Brain microvascular endothelial cell (primary cell): Measurements from ENCODE around the gene KRT15.
"Not testable (repeated sequence)": the region's sequence is repeated elsewhere in the genome, so short reads cannot be mapped to it uniquely, and the experiment has no call there.

Experiments used
- DNase-seq: peaks from one replicate; pipeline ENCODE4 v3.0.0-alpha.2; 2020
- H3K27ac ChIP-seq: fragments of 250-450 bp; sonication (Bioruptor Pico); 2 replicates; pipeline ENCODE4 v1.5.1; 2020; ENCODE audit warnings: mild to moderate bottlenecking, moderate library complexity
- H3K27me3 ChIP-seq: fragments of 250-450 bp; sonication (Bioruptor Pico); replicated peaks from 2 replicates; pipeline ENCODE4 v1.5.1; 2020; ENCODE audit warnings: mild to moderate bottlenecking
- H3K36me3 ChIP-seq: fragments of 250-450 bp; sonication (Bioruptor Pico); replicated peaks from 2 replicates; pipeline ENCODE4 v1.5.1; 2020; ENCODE audit warnings: mild to moderate bottlenecking
- H3K4me3 ChIP-seq: 2 replicates; pipeline ENCODE4 v1.5.1; 2011; ENCODE audit warnings: low read depth, mild to moderate bottlenecking, control low read depth, low read length, moderate library complexity
- CTCF ChIP-seq: IDR thresholded peaks from 2 replicates; pipeline ENCODE4 v1.5.1; 2011; ENCODE audit warnings: low read depth, mild to moderate bottlenecking, moderate library complexity, low read length, control low read depth, inconsistent platforms; ENCODE audit errors: missing control alignments
- in situ Hi-C: cut with HindIII; loops from 2 replicates; pipeline ENCODE4 v1.10.0; 2017; ENCODE audit warnings: low sequenced_read_pairs, low pct_ligation_motif_present

Gene KRT15

DNA sequence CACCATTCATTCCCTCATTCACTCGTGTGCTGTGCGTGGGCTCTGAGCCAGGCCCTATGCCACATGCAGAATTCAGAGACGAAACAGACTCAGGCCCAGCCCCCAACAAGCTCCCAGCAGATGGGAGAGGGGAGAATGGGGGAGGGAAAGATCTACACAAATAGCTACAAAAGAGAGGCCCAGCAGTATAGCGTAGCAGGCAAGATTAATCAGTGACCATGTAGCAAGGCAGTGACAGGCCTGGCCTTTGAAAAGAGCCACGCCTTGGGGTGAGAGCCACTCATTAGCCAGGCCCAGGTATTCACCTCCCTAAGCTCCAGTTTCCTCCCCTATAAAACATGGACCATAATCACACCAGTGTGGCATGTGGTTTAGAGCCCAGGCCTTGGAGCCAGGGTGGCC lies 25.8 kb upstream of the KRT15 start:
- Histone ChIP-seq H3K27me3 (no peaks in the 10 kb centered on the region), H3K27ac (no peak overlapping the region), H3K36me3 (no peaks in the 10 kb centered on the region), H3K4me3 (no peak overlapping the region)
- no peak for TF ChIP-seq CTCF
- DNase-seq = no peak
- in situ Hi-C loops = no loop called here

GRCh38 chr17:41542786-41543185 lies 24.1 kb upstream of the KRT15 start:
- H3K27ac ChIP-seq, H3K27me3 ChIP-seq, H3K4me3 ChIP-seq, DNase-seq, H3K36me3 ChIP-seq, in situ Hi-C loops: not testable (repeated sequence)

DNA sequence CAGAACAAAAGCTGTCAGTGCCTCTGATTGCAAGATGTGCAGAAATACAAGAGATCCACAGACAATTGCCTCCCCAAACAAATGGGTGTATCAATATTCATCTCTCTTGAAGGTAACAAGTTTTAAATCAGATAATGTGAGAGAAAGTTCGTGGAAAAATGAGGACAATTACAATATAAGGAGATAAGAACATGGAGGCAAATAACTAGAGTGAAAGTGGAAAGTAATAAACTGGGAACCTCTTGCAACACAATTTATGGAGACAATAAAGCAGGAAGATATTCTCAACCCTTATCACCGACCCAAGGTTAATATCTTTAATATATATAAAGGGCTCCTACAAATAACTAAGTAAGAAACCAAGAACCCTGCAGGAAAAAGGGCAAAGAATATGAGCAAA lies 23.7 kb upstream of the KRT15 start:
- DNase-seq = no peak
- H3K27ac ChIP-seq = no peak overlapping the region
- in situ Hi-C loops = no loop called here
- no peaks in the 10 kb centered on the region for H3K36me3 ChIP-seq
- TF ChIP-seq CTCF = no peak
- no peak overlapping the region for H3K4me3 ChIP-seq
- no peaks in the 10 kb centered on the region for H3K27me3 ChIP-seq

- Histone ChIP-seq H3K27me3 (no peaks in the 10 kb centered on the region), H3K36me3 (no peaks in the 10 kb centered on the region), H3K4me3 (no peak overlapping the region), H3K27ac (no peak overlapping the region)
- no peak for TF ChIP-seq CTCF
- DNase-seq = no peak
- in situ Hi-C loops = no loop called here
These were observed 22.4 kb upstream of the KRT15 start for GRCh38 chr17:41540921-41541625.

DNA sequence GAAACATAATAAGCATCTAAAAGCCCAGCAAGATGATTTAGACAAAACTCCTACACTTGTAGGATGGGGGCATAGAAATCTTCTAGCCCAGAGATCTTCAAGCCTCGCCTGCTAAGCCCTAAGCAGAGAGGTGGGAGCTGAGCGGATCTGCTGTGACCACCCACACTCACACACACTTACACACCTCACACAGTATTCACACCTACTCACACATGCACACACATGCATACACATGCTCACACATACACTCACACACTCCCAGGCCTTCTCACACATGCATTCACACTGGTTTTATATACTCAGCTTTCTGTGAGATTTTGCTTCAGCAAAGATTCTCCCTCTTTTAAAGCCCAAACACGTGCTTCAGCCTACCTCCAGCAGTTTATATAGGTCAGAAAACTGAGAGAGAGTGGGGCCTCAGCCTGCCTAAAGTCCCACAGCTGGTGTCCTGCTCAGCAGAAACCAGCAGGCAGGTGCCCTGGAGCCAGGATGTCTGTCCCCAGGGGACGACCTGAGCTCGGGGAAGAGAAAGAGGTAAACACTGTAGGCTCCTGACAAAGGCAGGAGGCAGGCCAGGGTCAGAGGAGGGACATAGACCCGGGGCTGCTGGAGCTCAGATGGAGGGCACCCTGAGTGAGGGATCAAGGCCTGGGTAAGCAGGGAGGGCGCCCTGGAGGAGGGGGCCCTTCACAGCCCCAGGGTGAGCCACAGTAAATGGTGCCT lies 21.4 kb upstream of the KRT15 start:
- Histone ChIP-seq H3K27ac (no peak overlapping the region), H3K36me3 (no peaks in the 10 kb centered on the region), H3K27me3 (no peaks in the 10 kb centered on the region), H3K4me3 (no peak overlapping the region)
- no peak for TF ChIP-seq CTCF
- no peak for DNase-seq
- in situ Hi-C loops = no loop called here

GRCh38 chr17:41539071-41539492 lies 20.4 kb upstream of the KRT15 start:
- DNase-seq = no peak
- Histone ChIP-seq H3K27me3 (no peaks in the 10 kb centered on the region), H3K36me3 (no peaks in the 10 kb centered on the region), H3K4me3 (no peak overlapping the region), H3K27ac (no peak overlapping the region)
- TF ChIP-seq CTCF = no peak
- in situ Hi-C loops = no loop called here
